Liver (tissue), 9 donors: Measurements from ENCODE around the gene ARHGEF28. TPM values are rescaled to one million over a fixed set of nuclear protein-coding genes. Genes with fewer than 3 reads are reported as not detected.

ENCODE experiments used
- DNase-seq: peaks from one replicate; pipeline ENCODE4 v3.0.0-alpha.2; 2017; ENCODE audit warnings: low spot score
- H3K27ac ChIP-seq, 2 donors: one replicate each; pipeline ENCODE4 v1.7.0; 2013; ENCODE audit warnings: inconsistent platforms in 2 of 2, low read length in 2 of 2, control low read depth in 1 of 2, low read depth in 1 of 2, mild to moderate bottlenecking in 1 of 2
- H3K27me3 ChIP-seq, 4 donors: one replicate each; pipeline versions ENCODE4 v1.6.1 to v1.7.0; 2013; ENCODE audit warnings: low read length in 3 of 4, inconsistent platforms in 1 of 4, mild to moderate bottlenecking in 1 of 4, moderate library complexity in 1 of 4; ENCODE audit not compliant: control insufficient read depth in 4 of 4, insufficient read depth in 4 of 4
- H3K36me3 ChIP-seq, 4 donors: one replicate each; pipeline versions ENCODE4 v1.6.1 to v1.7.0; 2013; ENCODE audit warnings: low read length in 3 of 4, mild to moderate bottlenecking in 3 of 4, low read depth in 1 of 4, moderate library complexity in 1 of 4; ENCODE audit not compliant: control insufficient read depth in 4 of 4, insufficient read depth in 3 of 4
- H3K4me1 ChIP-seq, 4 donors: one replicate each; pipeline versions ENCODE4 v1.6.1 to v1.7.0; 2013; ENCODE audit warnings: low read length in 3 of 4, mild to moderate bottlenecking in 3 of 4, moderate library complexity in 1 of 4; ENCODE audit not compliant: control insufficient read depth in 4 of 4, insufficient read depth in 4 of 4
- H3K4me3 ChIP-seq, 3 donors: one replicate each; pipeline versions ENCODE4 v1.6.1 to v1.7.0; 2013; ENCODE audit warnings: low read length in 3 of 3, control low read depth in 1 of 3, low read depth in 1 of 3, mild to moderate bottlenecking in 1 of 3
- H3K9ac ChIP-seq, 2 donors: one replicate each; pipeline ENCODE4 v1.7.0; 2013; ENCODE audit warnings: low read length in 2 of 2, mild to moderate bottlenecking in 2 of 2, moderate library complexity in 2 of 2, control low read depth in 1 of 2, low read depth in 1 of 2
- H3K9me3 ChIP-seq, 4 donors: one replicate each; pipeline versions ENCODE4 v1.6.1 to v1.7.0; 2013; ENCODE audit warnings: low read length in 3 of 4; ENCODE audit not compliant: control insufficient read depth in 4 of 4
- ATF3 ChIP-seq: IDR thresholded peaks from 2 replicates; pipeline ENCODE4 v1.6.1; 2016; ENCODE audit warnings: antibody characterized with exemption
- EGR1 ChIP-seq, 2 donors: IDR thresholded peaks; 2 replicates each; pipeline ENCODE4 v1.6.1; 2016 to 2018; ENCODE audit warnings: antibody characterized with exemption in 2 of 2, low read depth in 2 of 2
- FOXA1 ChIP-seq: IDR thresholded peaks from 2 replicates; pipeline ENCODE4 v1.6.1; 2016; ENCODE audit warnings: antibody characterized with exemption
- FOXA2 ChIP-seq: IDR thresholded peaks from 2 replicates; pipeline ENCODE4 v1.6.1; 2016; ENCODE audit warnings: antibody characterized with exemption
- GABPA ChIP-seq, 2 donors: IDR thresholded peaks in 1 of 2; conservative IDR thresholded peaks in 1 of 2; 2 replicates each; pipeline ENCODE4 v1.6.1; 2016; ENCODE audit warnings: antibody characterized with exemption in 2 of 2, mild to moderate bottlenecking in 1 of 2, moderate library complexity in 1 of 2
- HNF4A ChIP-seq, 2 donors: conservative IDR thresholded peaks; 2 replicates each; pipeline ENCODE4 v1.6.1; 2016; ENCODE audit warnings: antibody characterized with exemption in 2 of 2, mild to moderate bottlenecking in 2 of 2
- HNF4G ChIP-seq: IDR thresholded peaks from 2 replicates; pipeline ENCODE4 v1.6.1; 2016; ENCODE audit warnings: antibody characterized with exemption
- JUND ChIP-seq, 2 donors: IDR thresholded peaks; 2 replicates each; pipeline ENCODE4 v1.6.1; 2016; ENCODE audit warnings: antibody characterized with exemption in 2 of 2
- MAX ChIP-seq: IDR thresholded peaks from 2 replicates; pipeline ENCODE4 v1.6.1; 2016; ENCODE audit warnings: antibody characterized with exemption
- NR2F2 ChIP-seq: IDR thresholded peaks from 2 replicates; pipeline ENCODE4 v1.6.1; 2016; ENCODE audit warnings: antibody characterized with exemption
- RAD21 ChIP-seq, 2 donors: IDR thresholded peaks; 2 replicates each; pipeline ENCODE4 v1.6.1; 2016; ENCODE audit warnings: antibody characterized with exemption in 2 of 2, mild to moderate bottlenecking in 2 of 2
- RXRA ChIP-seq, 2 donors: IDR thresholded peaks; 2 replicates each; pipeline ENCODE4 v1.6.1; 2017 to 2018; ENCODE audit warnings: antibody characterized with exemption in 2 of 2, mild to moderate bottlenecking in 1 of 2
- SP1 ChIP-seq: IDR thresholded peaks from 2 replicates; pipeline ENCODE4 v1.6.1; 2018; ENCODE audit warnings: antibody characterized with exemption, mild to moderate bottlenecking
- TAF1 ChIP-seq: conservative IDR thresholded peaks from 2 replicates; pipeline ENCODE4 v1.6.1; 2016; ENCODE audit warnings: antibody characterized with exemption, mild to moderate bottlenecking
- WGBS: extraction: QIAGEN DNeasy Blood & Tissue Kit; methylation state at CpG from one replicate; pipeline ENCODE4 v1.1.7; 2013; 5-methylcytosine and 5-hydroxymethylcytosine counted together
- polyA plus RNA-seq, 2 donors: library from polyadenylated mRNA; stranded (reverse) in 1 of 2; unstranded in 1 of 2; fragments of 200-250 nt in 1 of 2; fragments of >200 nt in 1 of 2; fragmentation: Nextera tagmentation in 1 of 2; extraction: Ambion mirVana in 1 of 2; gene quantifications; one replicate each; pipeline versions ENCODE4 v1.2.1 to v1.2.3, GENCODE V29; 2013 to 2015
- total RNA-seq, 2 donors: library from RNA; depleted of rRNA; stranded (reverse); fragments of >200 nt; gene quantifications; one replicate each; pipeline ENCODE4 v1.2.3, GENCODE V29; 2014
- TF ChIP-seq, protein P1 (sequence below): IDR thresholded peaks from 2 replicates; pipeline ENCODE4 v1.6.1; 2016; ENCODE audit warnings: antibody characterized with exemption, mild to moderate bottlenecking
- TF ChIP-seq, protein P2 (sequence below): IDR thresholded peaks from 2 replicates; pipeline ENCODE4 v1.6.1; 2016; ENCODE audit warnings: antibody characterized with exemption
- TF ChIP-seq, protein P3 (sequence below): fragments of 150-350 bp; IDR thresholded peaks from 2 replicates; pipeline ENCODE4 v1.5.1; 2017; ENCODE audit warnings: improper control_type of control experiment, low read depth, low read length; ENCODE audit not compliant: missing input control
- donor health status: healthy.
- donor health status: healthy.
- donor health status: healthy.
- donor health status: healthy.
- donor health status: healthy.

ARHGEF28 gene
- total and polyA plus RNA-seq, 4 donors: 1.6 to 13.9 (median 3.6) TPM

GRCh38 chr5:73865315-73865714, 239.3 kb downstream of the ARHGEF28 start:
- Histone ChIP-seq H3K4me3 (no peak overlapping the region), H3K9ac (no peak overlapping the region), H3K27ac (no peak overlapping the region), H3K27me3 (no peaks in the 10 kb centered on the region), H3K36me3 (peaks cover under 1 to 8% (median 3%) of the 10 kb centered on the region in 4 donors), H3K4me1 (peaks cover 0 to 9% (median 5%) of the 10 kb centered on the region in 4 donors), H3K9me3 (no peaks in the 10 kb centered on the region)
- no peak for DNase-seq
- 82% methylated on average over 1 of the region's 1 CpG for WGBS
- TF ChIP-seq FOXA1 (peak; percentile 8), RXRA (IDR thresholded peaks at IDR 0.05) (peak in 1 of 2 donors; percentile 13), MAX (no peak), NR2F2 (no peak), HNF4A (conservative IDR thresholded peaks at IDR 0.05) (peak in 1 of 2 donors; percentile 4)

DNA sequence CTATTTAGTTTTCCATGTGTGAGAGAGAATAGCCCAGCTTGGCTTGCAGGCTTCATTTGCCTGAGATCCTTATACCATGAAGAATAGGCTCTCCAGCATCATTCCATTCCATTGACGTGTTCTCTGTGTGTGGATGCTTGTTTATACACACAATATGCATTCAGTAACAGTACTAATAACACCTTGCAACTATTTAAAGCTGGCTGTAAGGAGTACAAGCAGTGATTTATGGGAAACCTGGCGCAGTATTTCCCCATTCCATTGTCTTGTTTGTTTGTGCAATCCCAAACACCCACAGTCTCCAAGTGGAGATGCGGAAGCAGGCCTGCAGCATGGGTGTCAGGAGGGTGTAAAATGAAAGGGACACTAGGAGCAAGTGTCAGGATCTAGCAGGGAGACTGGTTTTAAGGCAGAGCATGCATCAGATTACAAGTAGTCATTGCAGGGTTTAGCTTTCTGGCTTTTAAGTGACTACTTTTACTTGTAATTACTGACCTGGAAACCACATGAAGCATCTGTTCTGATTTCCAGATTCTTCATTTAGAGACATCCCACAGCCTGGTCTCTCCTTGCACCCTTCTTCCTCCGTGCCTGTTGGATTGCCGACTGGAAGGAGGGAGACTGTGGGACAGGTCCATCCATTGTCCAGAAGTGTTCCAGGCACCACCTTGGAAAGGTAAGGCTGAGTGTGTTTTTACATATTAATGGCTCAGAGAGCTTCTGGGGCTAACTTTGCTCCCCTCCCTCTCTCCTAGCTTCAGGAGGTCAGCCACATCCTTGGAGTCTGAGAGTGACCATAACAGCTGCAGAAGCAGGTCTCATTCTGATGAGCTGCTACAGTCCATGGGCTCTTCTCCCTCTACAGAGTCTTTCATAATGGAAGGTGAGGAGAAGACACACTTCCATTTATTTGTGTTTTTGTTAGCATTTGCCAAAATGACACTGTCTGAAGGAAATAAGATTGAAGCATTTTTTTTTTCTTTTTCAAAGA, 241.6 kb downstream of the ARHGEF28 start:
- Histone ChIP-seq H3K4me1 (no peaks in the 10 kb centered on the region), H3K9ac (no peak overlapping the region), H3K9me3 (no peaks in the 10 kb centered on the region), H3K4me3 (no peak overlapping the region), H3K27ac (no peak overlapping the region), H3K27me3 (no peaks in the 10 kb centered on the region), H3K36me3 (peaks cover 2 to 11% (median 5%) of the 10 kb centered on the region in 4 donors)
- TF ChIP-seq RAD21 (IDR thresholded peaks at IDR 0.05) (no peak), FOXA2 (no peak), HNF4G (no peak), EGR1 (IDR thresholded peaks at IDR 0.05; ENCODE audit: low read depth in 2 of 2) (no peak), SP1 (no peak), ATF3 (no peak), JUND (IDR thresholded peaks at IDR 0.05) (no peak), GABPA (IDR thresholded peaks at IDR 0.05 in 1 of 2, conservative IDR thresholded peaks at IDR 0.05 in 1 of 2) (no peak), TAF1 (no peak), FOXA1 (no peak)
- TF ChIP-seq, protein P1, sequence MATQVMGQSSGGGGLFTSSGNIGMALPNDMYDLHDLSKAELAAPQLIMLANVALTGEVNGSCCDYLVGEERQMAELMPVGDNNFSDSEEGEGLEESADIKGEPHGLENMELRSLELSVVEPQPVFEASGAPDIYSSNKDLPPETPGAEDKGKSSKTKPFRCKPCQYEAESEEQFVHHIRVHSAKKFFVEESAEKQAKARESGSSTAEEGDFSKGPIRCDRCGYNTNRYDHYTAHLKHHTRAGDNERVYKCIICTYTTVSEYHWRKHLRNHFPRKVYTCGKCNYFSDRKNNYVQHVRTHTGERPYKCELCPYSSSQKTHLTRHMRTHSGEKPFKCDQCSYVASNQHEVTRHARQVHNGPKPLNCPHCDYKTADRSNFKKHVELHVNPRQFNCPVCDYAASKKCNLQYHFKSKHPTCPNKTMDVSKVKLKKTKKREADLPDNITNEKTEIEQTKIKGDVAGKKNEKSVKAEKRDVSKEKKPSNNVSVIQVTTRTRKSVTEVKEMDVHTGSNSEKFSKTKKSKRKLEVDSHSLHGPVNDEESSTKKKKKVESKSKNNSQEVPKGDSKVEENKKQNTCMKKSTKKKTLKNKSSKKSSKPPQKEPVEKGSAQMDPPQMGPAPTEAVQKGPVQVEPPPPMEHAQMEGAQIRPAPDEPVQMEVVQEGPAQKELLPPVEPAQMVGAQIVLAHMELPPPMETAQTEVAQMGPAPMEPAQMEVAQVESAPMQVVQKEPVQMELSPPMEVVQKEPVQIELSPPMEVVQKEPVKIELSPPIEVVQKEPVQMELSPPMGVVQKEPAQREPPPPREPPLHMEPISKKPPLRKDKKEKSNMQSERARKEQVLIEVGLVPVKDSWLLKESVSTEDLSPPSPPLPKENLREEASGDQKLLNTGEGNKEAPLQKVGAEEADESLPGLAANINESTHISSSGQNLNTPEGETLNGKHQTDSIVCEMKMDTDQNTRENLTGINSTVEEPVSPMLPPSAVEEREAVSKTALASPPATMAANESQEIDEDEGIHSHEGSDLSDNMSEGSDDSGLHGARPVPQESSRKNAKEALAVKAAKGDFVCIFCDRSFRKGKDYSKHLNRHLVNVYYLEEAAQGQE: no peak
- TF ChIP-seq, protein P2, sequence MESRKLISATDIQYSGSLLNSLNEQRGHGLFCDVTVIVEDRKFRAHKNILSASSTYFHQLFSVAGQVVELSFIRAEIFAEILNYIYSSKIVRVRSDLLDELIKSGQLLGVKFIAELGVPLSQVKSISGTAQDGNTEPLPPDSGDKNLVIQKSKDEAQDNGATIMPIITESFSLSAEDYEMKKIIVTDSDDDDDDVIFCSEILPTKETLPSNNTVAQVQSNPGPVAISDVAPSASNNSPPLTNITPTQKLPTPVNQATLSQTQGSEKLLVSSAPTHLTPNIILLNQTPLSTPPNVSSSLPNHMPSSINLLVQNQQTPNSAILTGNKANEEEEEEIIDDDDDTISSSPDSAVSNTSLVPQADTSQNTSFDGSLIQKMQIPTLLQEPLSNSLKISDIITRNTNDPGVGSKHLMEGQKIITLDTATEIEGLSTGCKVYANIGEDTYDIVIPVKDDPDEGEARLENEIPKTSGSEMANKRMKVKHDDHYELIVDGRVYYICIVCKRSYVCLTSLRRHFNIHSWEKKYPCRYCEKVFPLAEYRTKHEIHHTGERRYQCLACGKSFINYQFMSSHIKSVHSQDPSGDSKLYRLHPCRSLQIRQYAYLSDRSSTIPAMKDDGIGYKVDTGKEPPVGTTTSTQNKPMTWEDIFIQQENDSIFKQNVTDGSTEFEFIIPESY: no peak
- TF ChIP-seq, protein P3, sequence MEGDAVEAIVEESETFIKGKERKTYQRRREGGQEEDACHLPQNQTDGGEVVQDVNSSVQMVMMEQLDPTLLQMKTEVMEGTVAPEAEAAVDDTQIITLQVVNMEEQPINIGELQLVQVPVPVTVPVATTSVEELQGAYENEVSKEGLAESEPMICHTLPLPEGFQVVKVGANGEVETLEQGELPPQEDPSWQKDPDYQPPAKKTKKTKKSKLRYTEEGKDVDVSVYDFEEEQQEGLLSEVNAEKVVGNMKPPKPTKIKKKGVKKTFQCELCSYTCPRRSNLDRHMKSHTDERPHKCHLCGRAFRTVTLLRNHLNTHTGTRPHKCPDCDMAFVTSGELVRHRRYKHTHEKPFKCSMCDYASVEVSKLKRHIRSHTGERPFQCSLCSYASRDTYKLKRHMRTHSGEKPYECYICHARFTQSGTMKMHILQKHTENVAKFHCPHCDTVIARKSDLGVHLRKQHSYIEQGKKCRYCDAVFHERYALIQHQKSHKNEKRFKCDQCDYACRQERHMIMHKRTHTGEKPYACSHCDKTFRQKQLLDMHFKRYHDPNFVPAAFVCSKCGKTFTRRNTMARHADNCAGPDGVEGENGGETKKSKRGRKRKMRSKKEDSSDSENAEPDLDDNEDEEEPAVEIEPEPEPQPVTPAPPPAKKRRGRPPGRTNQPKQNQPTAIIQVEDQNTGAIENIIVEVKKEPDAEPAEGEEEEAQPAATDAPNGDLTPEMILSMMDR: no peak
- DNase-seq: no peak
- 93% methylated on average over 5 of the region's 5 CpGs for WGBS
